GM19372 (cell line): ENCODE data around the gene ARMC2.
A peak's percentile ranks its signal among the peaks of the same experiment; 100 is the strongest.

Experiments used
- ATAC-seq: cut with Tn5 transposase; IDR thresholded peaks from one replicate; pipeline ENCODE4 v1.9.1; 2021; ENCODE audit warnings: mild to moderate bottlenecking, low read depth, moderate library complexity; ENCODE audit not compliant: unreplicated experiment

Gene ARMC2

GRCh38 chr6:109009236-109009961, 161.2 kb downstream of the ARMC2 start:
- ATAC-seq = peak; percentile 93

GRCh38 chr6:109009962-109010704, 161.9 kb downstream of the ARMC2 start:
- ATAC-seq = no peak

GRCh38 chr6:109010705-109011102, 162.5 kb downstream of the ARMC2 start:
- ATAC-seq = no peak

- ATAC-seq = no peak
Observed at GRCh38 chr6:109013656-109014305, 165.6 kb downstream of the ARMC2 start.

GRCh38 chr6:109014606-109015005, 166.4 kb downstream of the ARMC2 start:
- ATAC-seq = no peak

GRCh38 chr6:109015176-109015575, 167.0 kb downstream of the ARMC2 start:
- no peak for ATAC-seq

- ATAC-seq = no peak
Observed at GRCh38 chr6:109019911-109020310, 171.7 kb downstream of the ARMC2 start.

GRCh38 chr6:109021870-109022269, 173.6 kb downstream of the ARMC2 start:
- ATAC-seq = no peak

- ATAC-seq = no peak
Observed at GRCh38 chr6:109023356-109023925, 175.2 kb downstream of the ARMC2 start.
